Fibroblast of lung (primary cell): ENCODE results near the gene MRPS5.

Experiments used
- CTCF ChIP-seq, 2 donors: IDR thresholded peaks in 1 of 2; conservative IDR thresholded peaks in 1 of 2; 1 replicate in 1 of 2; 2 replicates in 1 of 2; pipeline ENCODE4 v1.5.1; 2011 to 2012; ENCODE audit warnings: low read length in 2 of 2, control low read depth in 1 of 2, inconsistent platforms in 1 of 2, low read depth in 1 of 2, mild to moderate bottlenecking in 1 of 2
- EZH2 ChIP-seq: IDR thresholded peaks from 2 replicates; pipeline ENCODE4 v1.5.1; 2012; ENCODE audit warnings: low read length, control low read depth, mild to moderate bottlenecking; ENCODE audit errors: missing control alignments

GRCh38 chr2:95109260-95109659 lies 12.3 kb downstream of the MRPS5 start:
- TF ChIP-seq CTCF (conservative IDR thresholded peaks at IDR 0.05 in 1 of 2, IDR thresholded peaks at IDR 0.05 in 1 of 2; ENCODE audit: low read depth in 1 of 2, low read length in 2 of 2) (no peak), EZH2 (no peak)
